Epithelial cell of esophagus (primary cell): Measurements from ENCODE around the gene ITGA2B.

Source experiments
- DNase-seq: peaks from one replicate; pipeline ENCODE4 v3.0.0; 2010; ENCODE audit warnings: low read depth
- H3K4me3 ChIP-seq: 2 replicates; pipeline ENCODE4 v1.5.1; 2011; ENCODE audit warnings: mild to moderate bottlenecking, low read length, control low read depth
- CTCF ChIP-seq: IDR thresholded peaks from 2 replicates; pipeline ENCODE4 v1.5.1; 2011; ENCODE audit warnings: low read depth, mild to moderate bottlenecking, low read length, control low read depth, inconsistent platforms; ENCODE audit not compliant: insufficient read depth; ENCODE audit errors: missing control alignments

ITGA2B gene

GRCh38 chr17:44390250-44390870, 911 bp upstream of the ITGA2B start:
- H3K4me3 ChIP-seq, result no peak overlapping the region
- no peak for TF ChIP-seq CTCF
- DNase-seq, result no peak

DNA sequence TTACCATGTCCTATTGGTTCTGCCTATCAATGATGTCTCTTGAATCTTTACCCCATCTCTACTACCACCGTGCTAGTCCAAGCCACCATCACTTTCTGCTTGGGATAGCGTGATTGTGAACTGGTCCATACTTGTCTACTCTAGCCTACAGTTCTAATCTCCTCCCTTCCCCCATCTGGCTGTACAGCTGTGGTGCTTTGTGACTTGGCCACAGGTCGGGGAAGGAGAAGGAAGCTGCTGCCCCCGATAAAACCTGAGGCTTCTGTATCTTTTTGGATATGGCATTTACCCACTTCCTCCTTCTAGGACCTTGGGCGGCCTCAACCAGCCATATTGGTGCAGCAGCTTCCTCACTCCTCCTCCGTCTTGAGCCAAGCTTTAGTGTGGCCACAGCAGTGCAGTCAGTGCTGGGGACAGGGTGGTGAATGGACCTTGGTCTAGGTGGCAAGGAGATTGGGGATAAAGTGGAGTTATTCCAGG, 314 bp upstream of the ITGA2B start:
- H3K4me3 ChIP-seq, result no peak overlapping the region
- no peak for TF ChIP-seq CTCF
- DNase-seq, result no peak

GRCh38 chr17:44387804-44388203, 1.6 kb downstream of the ITGA2B start:
- DNase-seq, result no peak
- H3K4me3 ChIP-seq, result no peak overlapping the region
- TF ChIP-seq CTCF, result no peak

DNA sequence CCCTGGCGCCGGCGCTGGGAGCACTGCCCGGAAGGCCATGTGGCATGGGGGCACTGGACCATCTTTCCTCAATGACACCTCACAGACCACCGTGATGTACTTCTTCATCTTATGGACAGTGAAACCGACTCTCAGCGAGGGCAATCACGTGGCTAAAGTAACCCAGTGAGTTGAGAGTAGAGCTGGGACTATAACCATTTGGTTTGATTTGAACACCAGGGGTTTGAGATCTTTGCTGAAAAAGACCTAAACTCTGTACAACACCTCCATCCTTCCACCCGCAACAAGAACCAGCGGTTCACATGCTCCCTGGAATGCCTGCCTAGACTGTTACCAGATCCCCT, 3.3 kb downstream of the ITGA2B start:
- no peak for TF ChIP-seq CTCF
- no peak for DNase-seq
- peak overlapping the region; percentile 55 for H3K4me3 ChIP-seq

DNA sequence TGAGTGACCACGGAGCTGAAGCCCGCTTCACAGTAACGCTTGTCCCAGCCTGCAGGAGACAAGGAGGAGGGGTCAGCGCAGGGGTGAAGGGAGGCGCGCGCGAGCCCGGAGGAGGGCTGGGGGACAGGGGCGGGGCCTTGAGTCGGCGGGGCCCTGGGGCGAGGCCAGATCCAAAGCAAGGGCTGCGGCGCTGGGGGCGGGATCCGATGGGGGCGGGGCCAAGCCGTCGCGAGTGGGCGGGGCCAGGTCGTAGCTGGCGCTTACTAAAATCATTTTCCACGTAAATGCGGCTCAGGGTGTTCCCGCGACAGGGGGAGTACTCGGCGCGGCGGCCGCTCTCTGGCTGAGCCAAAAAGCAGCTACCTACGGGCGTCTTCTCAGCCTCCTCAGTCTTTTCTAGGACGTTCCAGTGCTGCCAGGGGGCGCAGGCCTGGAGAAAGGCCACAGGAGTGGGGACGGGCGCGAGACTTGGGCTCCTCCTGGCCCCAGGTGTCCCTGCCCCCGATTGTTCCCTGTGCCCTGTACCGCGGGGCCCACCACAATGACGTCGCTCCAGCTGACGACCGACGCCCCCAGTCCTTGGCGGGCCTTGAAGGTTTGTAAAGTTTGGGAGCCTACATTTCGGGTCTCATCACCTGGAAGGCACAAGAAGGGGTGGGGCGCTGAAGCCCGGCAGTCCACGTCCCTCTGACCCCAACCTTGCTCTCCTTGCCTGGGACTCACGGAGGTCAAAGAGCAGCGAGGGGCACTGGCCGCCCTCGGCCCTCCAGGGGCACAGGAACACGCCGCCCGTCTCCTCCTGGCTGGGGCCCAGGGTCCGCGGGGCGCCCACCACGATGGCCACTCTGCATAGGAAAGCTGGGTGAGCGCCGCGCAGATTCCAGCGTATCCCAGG, 3.9 kb downstream of the ITGA2B start:
- DNase-seq, result peak; percentile 76
- H3K4me3 ChIP-seq, result peak overlapping the region; percentile 55
- no peak for TF ChIP-seq CTCF

DNA sequence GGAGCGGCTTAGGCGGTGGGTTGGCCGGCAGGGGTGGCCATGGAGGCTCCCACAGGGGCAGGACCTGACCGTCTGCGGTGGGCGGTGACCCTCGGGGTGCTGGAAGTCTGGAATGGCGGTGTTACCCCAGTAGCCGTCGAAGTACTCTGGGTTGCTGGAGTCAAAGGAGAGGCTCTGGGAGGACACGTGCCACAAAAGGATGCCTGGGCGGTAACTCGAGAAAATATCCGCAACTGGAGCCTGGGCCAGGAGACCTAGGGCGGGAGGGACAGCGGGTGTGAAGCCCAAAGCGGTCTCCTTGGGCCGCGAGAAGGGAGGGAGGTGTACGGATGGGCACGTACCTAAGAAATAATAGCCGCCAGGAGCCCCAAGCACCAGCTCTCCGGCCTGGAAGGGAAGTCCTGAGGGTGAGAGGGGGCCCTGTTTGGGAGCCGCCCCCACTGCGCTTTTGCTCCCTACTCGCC, 4.6 kb downstream of the ITGA2B start:
- no peak for TF ChIP-seq CTCF
- DNase-seq, result no peak
- H3K4me3 ChIP-seq, result peak overlapping the region; percentile 31

DNA sequence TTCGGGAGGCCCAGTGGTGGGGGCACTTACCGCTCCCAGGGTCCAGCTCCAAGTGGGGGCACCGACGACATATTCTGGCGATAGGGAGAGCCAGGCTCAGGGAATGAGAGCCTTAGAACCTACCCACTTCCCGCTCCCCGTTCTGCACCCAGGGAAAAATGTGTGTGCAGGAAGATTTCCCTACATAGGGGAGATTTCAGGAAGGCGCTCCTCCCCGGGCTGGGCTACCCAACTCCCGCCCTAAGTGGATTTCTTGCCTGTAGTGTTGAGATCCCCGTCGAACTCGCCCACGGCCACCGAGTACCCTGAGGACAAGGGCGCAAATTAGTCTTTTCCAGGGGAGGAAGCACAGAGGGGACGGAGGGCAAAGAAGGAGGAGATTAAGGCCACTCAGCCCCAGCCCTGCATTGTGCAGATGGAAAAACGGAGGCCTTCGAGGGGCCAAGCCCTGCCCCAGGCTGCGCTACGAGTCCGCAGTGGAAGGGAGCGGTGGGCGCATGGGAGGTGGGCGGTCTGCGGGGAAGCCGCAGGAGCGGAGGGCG, 5.1 kb downstream of the ITGA2B start:
- DNase-seq, result no peak
- no peak overlapping the region for H3K4me3 ChIP-seq
- no peak for TF ChIP-seq CTCF
